ENCODE measurements around the gene DNMT3A. TPM values are rescaled to one million over a fixed set of nuclear protein-coding genes. Genes with fewer than 3 reads are reported as not detected.

The DNMT3A gene
- total RNA-seq, 2 donors from 2014 or later, result 17.7 to 24.3 TPM

GRCh38 chr2:25305775-25306174 lies 36.0 kb downstream of the DNMT3A start:
- no peak for DNase-seq (ENCODE audit: low spot score)
- peaks cover 23 to 56% of the 10 kb centered on the region in 2 donors for H3K4me1 ChIP-seq (ENCODE audit: control insufficient read depth in 1 of 2, low read depth in 2 of 2)

GRCh38 chr2:25304826-25305596 lies 36.7 kb downstream of the DNMT3A start:
- Histone ChIP-seq H3K27me3 (replicated peaks; ENCODE audit: insufficient read depth) (no peaks in the 10 kb centered on the region), H3K27ac (no peak overlapping the region), H3K4me3 (no peak overlapping the region), H3K9me3 (no peaks in the 10 kb centered on the region), H3K4me1 (ENCODE audit: control insufficient read depth in 1 of 2, low read depth in 2 of 2) (peaks cover 19 to 49% of the 10 kb centered on the region in 2 donors), H3K36me3 (no peaks in the 10 kb centered on the region)
- DNase-seq (ENCODE audit: low spot score) (no peak), ATAC-seq (ENCODE audit: insufficient number of reproducible peaks, low FRiP score, low read depth) (no peak)
- TF ChIP-seq CTCF (IDR thresholded peaks at IDR 0.05), result no peak

More at GRCh38 chr2:25305775-25306174, 36.0 kb downstream of the DNMT3A start:
- ATAC-seq (ENCODE audit: insufficient number of reproducible peaks, low FRiP score, low read depth), result peak; percentile 45
- H3K27me3 ChIP-seq (replicated peaks; ENCODE audit: insufficient read depth), result no peaks in the 10 kb centered on the region
- H3K27ac ChIP-seq, result no peak overlapping the region
- H3K9me3 ChIP-seq, result no peaks in the 10 kb centered on the region
- H3K4me3 ChIP-seq, result no peak overlapping the region
- H3K36me3 ChIP-seq, result no peaks in the 10 kb centered on the region
- no peak for TF ChIP-seq CTCF (IDR thresholded peaks at IDR 0.05)

- Histone ChIP-seq H3K4me3 (no peak overlapping the region), H3K27ac (no peak overlapping the region), H3K36me3 (no peaks in the 10 kb centered on the region), H3K27me3 (replicated peaks; ENCODE audit: insufficient read depth) (no peaks in the 10 kb centered on the region), H3K4me1 (ENCODE audit: control insufficient read depth in 1 of 2, low read depth in 2 of 2) (peaks cover 19 to 47% of the 10 kb centered on the region in 2 donors), H3K9me3 (no peaks in the 10 kb centered on the region)
- no peak for DNase-seq (ENCODE audit: low spot score)
- no peak for ATAC-seq (ENCODE audit: insufficient number of reproducible peaks, low FRiP score, low read depth)
- TF ChIP-seq CTCF (IDR thresholded peaks at IDR 0.05), result no peak
Measured at GRCh38 chr2:25304321-25304720, 37.4 kb downstream of the DNMT3A start.

- H3K27ac ChIP-seq, result no peak overlapping the region
- H3K4me1 ChIP-seq (ENCODE audit: control insufficient read depth in 1 of 2, low read depth in 2 of 2), result peaks cover 19 to 47% of the 10 kb centered on the region in 2 donors
Measured at GRCh38 chr2:25303633-25304236, 38.0 kb downstream of the DNMT3A start.

More at GRCh38 chr2:25303633-25304236, 38.0 kb downstream of the DNMT3A start:
- ATAC-seq (ENCODE audit: insufficient number of reproducible peaks, low FRiP score, low read depth), result no peak
- no peaks in the 10 kb centered on the region for H3K36me3 ChIP-seq
- DNase-seq (ENCODE audit: low spot score), result no peak
- no peak for TF ChIP-seq CTCF (IDR thresholded peaks at IDR 0.05)
- H3K9me3 ChIP-seq, result no peaks in the 10 kb centered on the region
- no peaks in the 10 kb centered on the region for H3K27me3 ChIP-seq (replicated peaks; ENCODE audit: insufficient read depth)
- H3K4me3 ChIP-seq, result no peak overlapping the region

Measured in thoracic aorta (tissue), 2 donors.